ENCODE results near the gene SH3BGRL3.
"Not testable (repeated sequence)": the region's sequence is repeated elsewhere in the genome, so short reads cannot be mapped to it uniquely, and the experiment has no call there.

Gene SH3BGRL3

DNA sequence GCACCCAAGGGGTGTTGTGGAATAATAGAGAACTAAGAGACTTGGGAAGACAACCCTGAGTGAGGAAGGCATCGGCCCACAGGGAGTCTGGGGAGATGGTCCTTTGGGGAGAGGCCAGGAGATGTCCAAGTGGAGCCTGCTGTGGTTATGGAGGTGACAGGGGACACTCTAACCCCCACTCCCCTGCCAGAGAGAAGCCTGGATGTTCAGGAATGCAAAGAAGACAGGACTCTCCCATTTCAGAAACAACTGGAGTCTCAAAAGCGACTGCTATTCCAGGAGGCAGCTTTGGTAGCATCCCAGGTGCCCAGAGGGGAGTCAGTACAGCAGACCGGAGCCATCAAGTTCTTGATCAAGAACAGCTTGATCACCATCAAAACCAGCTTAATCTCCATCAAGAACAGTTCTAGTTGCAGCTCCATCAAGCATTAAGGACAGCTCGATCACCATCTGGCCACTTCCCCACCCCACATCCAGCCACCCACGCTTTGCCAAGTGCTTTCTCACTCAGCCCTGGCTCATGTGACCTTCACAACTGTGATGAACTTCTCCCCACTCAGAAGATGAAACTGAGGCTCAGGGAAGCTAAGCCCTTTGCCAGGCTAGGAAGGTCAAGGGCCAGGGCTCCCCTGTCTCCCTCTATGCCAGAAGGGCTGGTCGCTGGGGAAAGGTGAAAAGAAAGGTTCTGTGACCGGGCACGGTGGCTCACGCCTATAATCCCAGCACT lies 38.6 kb downstream of the SH3BGRL3 start:
- DNase-seq = peak; percentile 45

DNA sequence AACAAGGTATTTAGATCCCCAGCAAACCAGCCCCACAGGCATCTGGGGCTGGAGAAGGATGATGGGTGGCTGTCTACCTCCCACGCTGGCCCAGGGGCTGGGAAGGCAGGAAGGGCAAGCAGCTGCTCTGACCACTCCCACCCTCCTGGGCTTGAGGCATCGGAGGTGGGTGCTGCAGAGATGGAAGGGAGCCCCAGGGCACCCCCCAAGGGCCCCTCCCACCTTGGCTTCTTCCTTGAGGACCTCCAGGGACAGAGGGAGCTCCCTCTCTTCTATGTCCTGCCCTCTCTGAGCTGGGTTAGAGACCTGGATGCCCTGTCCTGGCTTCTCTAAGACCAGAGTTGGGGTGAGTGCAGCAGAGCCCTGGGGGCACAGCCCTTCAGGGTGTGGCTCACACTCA lies 41.0 kb downstream of the SH3BGRL3 start:
- no peak for DNase-seq

DNA sequence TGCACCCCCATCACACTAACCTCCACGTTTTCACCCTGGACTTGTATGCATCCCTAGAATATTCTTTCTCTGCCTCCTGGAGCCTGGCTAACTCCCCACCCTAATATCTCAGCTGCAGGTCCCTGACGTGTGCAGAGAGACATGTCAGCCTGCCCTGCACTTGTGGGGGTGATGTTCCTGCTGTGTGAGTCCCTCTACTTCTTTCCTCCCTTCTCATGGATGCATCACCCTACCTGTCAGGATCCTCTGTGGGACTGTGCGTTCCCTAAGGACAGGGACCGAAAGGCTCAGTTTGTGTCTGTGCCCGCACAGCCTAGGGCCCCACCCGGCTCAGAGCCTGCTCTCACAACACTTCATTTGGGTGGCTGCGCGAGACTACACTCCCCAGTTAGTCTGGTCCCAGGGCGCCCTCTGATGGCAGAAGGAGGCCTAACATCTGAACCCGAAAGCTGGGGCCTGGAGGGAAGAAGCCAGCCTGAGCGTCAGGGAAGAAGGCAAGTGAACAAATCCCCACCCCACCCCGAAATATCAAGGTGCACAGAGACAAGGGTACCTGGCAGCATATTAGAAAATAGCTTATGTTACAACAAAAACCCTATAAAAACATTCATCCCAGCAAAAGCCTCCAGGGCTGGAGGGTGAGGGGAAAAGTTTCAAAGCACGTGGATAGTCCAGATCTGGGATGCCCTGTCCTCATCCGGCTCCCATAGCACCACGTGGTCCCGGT lies 41.6 kb downstream of the SH3BGRL3 start:
- DNase-seq = peak; percentile 95

DNA sequence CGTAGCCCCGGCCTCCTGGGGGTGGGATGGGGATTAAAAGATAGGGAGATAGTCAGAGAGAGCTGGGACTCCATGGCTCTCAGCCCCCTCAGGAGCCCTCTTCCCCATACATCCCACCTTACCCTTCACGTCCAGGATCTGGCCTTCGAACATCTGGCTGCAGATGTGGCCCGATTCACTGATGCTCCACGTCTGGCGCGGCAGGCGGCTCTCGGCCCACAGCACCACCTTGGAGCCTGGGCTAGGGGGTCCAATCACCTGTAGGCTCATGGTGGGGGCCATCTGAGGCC lies 42.1 kb downstream of the SH3BGRL3 start:
- DNase-seq = no peak

DNA sequence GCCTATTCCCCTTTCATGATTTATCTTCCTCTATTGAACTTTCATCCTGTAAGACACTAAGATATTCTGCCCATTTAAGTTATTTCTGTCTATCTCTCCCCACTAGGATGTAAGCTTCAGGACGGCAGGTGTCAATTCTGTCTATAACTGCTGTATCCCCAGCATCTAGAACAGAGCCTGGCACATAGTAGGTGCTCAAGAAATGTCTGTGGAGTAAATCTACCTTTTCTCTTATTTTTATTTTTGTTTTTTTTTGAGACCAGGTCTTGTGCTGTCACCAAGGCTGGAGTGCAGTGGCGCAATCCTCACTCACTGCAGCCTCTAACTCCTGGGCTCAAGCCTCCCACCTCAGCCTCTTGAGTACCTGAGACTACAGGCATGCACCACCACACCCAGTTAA lies 43.5 kb downstream of the SH3BGRL3 start:
- no peak for DNase-seq

DNA sequence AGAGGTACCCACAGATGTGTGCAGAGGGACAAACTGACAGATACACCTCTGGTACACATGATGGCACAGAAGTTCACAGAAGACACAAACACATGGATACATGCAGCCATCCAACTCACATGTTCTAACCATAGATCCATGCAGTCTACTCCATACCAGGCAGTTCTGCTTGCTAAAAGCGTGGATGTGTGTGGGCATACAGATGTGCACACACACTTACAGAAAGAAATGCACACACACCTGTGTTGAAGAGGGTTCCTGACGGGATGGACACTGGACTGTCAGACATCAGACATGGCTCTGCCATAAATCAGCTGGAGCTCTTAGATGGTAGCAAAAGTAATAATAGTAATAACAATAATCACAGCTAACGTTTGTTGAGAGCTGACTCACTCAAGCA lies 44.7 kb downstream of the SH3BGRL3 start:
- DNase-seq = no peak

DNA sequence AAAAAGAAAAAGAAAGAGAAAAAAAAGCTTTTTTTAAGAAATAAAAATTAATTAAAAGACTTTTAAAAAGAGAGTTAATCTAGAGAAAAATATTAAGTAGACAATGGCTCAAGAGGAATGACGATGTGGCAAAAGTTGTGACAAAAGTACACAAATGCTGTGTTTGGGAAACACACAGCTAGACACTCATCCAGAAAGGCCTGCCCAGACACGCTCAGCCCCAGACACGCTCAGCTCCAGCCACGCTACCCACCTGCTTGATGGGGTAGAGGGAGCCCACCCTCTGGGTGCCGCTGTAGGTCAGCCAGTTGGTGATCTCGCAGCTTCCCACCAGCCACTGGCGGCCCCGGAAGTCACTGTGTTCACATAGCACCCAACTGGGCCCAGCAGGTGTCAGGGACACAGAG lies 48.1 kb downstream of the SH3BGRL3 start:
- no peak for DNase-seq

DNA sequence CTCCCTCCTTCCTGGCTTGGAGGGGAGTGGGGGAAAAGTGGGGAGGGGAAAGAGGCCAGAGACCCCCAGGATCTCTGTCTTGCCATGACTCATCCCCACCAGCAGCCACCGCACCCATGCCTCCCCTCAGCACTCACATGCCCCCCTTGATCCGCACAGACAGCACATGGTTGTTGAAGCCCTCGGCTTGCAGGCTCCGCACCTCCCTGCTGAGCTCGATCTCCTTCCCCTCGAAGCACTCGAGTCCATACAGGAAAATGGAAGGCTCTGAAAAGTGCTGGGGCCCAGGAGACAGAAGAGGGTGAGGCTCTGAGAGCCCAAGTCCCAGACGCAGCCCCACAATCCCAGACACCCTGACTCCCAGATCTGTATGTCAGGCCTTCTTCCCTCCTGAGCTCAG lies 48.7 kb downstream of the SH3BGRL3 start:
- no peak for DNase-seq

DNA sequence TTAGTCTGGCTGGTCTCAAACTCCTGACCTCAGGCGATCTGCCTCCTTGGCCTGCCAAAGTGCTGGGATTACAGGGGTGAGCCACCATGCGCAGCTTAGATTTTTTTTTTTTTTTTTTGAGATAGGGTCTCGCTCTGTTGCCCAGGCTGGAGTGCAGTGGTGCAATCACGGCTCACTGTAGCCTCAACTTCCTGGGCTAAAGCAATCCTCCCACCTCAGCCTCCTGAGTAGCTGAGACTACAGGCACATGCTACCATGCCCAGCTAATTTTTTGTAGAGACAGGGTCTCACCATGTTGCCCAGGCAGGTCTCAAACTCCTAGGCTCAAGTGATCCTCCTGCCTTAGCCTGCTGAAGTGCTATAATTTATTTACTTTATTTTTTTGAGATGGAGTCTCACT lies 49.5 kb downstream of the SH3BGRL3 start:
- not testable (repeated sequence) for DNase-seq

DNA sequence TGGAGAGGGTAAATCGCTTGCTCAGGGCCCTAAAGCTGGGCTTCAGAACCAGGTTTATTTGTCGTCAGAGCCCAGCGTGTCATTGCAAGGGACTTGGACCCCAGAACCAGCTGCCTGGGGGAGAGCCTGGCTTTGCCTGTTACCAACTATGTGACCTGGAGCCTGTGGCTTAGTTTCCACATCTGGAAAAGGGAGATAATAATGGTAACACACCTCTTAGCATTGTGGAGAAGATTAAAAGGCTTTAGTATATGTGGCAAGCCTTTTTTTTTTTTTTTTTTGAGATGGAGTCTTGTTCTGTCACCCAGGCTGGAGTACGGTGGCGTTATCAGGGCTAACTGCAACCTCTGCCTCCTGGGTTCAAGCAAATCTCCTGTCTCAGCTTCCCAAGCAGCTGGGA lies 50.4 kb downstream of the SH3BGRL3 start:
- DNase-seq = no peak
